Body of pancreas (tissue), 4 donors: ENCODE results near the gene LPP.

Experiments used
- POLR2A ChIP-seq, 3 donors: fragments of 450-650 bp; IDR thresholded peaks; one replicate each; pipeline ENCODE4 v1.6.1; 2016; ENCODE audit warnings: antibody characterized with exemption in 3 of 3, mild to moderate bottlenecking in 2 of 3
- TF ChIP-seq, protein P1 (sequence below), 7 experiments: fragments of 450-650 bp in 4 of 7; fragments of 200-600 bp in 3 of 7; sonication (generic) in 3 of 7; IDR thresholded peaks; one replicate each; pipeline ENCODE4 v1.5.1; 2016 to 2019; ENCODE audit warnings: antibody characterized with exemption in 7 of 7

- TF ChIP-seq, protein P1, sequence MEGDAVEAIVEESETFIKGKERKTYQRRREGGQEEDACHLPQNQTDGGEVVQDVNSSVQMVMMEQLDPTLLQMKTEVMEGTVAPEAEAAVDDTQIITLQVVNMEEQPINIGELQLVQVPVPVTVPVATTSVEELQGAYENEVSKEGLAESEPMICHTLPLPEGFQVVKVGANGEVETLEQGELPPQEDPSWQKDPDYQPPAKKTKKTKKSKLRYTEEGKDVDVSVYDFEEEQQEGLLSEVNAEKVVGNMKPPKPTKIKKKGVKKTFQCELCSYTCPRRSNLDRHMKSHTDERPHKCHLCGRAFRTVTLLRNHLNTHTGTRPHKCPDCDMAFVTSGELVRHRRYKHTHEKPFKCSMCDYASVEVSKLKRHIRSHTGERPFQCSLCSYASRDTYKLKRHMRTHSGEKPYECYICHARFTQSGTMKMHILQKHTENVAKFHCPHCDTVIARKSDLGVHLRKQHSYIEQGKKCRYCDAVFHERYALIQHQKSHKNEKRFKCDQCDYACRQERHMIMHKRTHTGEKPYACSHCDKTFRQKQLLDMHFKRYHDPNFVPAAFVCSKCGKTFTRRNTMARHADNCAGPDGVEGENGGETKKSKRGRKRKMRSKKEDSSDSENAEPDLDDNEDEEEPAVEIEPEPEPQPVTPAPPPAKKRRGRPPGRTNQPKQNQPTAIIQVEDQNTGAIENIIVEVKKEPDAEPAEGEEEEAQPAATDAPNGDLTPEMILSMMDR (IDR thresholded peaks at IDR 0.05), result no peak
- no peak for TF ChIP-seq POLR2A (IDR thresholded peaks at IDR 0.05)
These were observed 606.5 kb downstream of the LPP start for GRCh38 chr3:188760408-188760807.
